Body of pancreas (tissue), 4 donors: ENCODE results near the gene CDC42SE2. TPM values are rescaled to one million over a fixed set of nuclear protein-coding genes. Genes with fewer than 3 reads are reported as not detected.
"Not testable (repeated sequence)": the region's sequence is repeated elsewhere in the genome, so short reads cannot be mapped to it uniquely, and the experiment has no call there.

Source experiments
- ATAC-seq: fragments of 150-250 bp; one replicate; pipeline ENCODE4 v1.9.1; 2016
- DNase-seq, 4 donors: peaks; one replicate each; pipeline ENCODE4 v3.0.0-alpha.2; 2019
- H3K27ac ChIP-seq, 4 donors: fragments of 200-600 bp; sonication (generic); 1 replicate in 3 of 4; 2 replicates in 1 of 4; pipeline versions ENCODE4 v1.5.1 to v1.6.1; 2016 to 2019; ENCODE audit warnings: mild to moderate bottlenecking in 1 of 4, mixed read lengths in 1 of 4, moderate library complexity in 1 of 4
- H3K27me3 ChIP-seq, 2 donors: fragments of 200-600 bp; sonication (generic); one replicate each; pipeline ENCODE4 v1.6.0; 2016; ENCODE audit warnings: mild to moderate bottlenecking in 1 of 2
- H3K36me3 ChIP-seq, 2 donors: fragments of 200-600 bp; sonication (generic); replicated peaks in 1 of 2; 2 replicates each; pipeline ENCODE4 v1.5.1; 2016; ENCODE audit warnings: low read depth in 2 of 2; ENCODE audit not compliant: insufficient read depth in 1 of 2
- H3K4me1 ChIP-seq: fragments of 200-600 bp; sonication (generic); one replicate; pipeline ENCODE4 v1.6.0; 2016
- H3K4me3 ChIP-seq, 2 donors: fragments of 200-600 bp; sonication (generic); 1 replicate in 1 of 2; 2 replicates in 1 of 2; pipeline ENCODE4 v1.5.1; 2016 to 2019
- H3K9me3 ChIP-seq, 3 donors: fragments of 200-600 bp; sonication (generic); 1 replicate in 2 of 3; 2 replicates in 1 of 3; pipeline ENCODE4 v1.5.1; 2016
- CTCF ChIP-seq, 7 experiments: fragments of 450-650 bp in 4 of 7; fragments of 200-600 bp in 3 of 7; sonication (generic) in 3 of 7; IDR thresholded peaks; one replicate each; pipeline ENCODE4 v1.5.1; 2016 to 2019; ENCODE audit warnings: antibody characterized with exemption in 7 of 7
- POLR2A ChIP-seq, 3 donors: fragments of 450-650 bp; IDR thresholded peaks; one replicate each; pipeline ENCODE4 v1.6.1; 2016; ENCODE audit warnings: antibody characterized with exemption in 3 of 3, mild to moderate bottlenecking in 2 of 3
- WGBS, 2 donors: methylation state at CpG; one replicate each; pipeline ENCODE4 v1.1.5; 2017; 5-methylcytosine and 5-hydroxymethylcytosine counted together
- intact Hi-C: fragments of 100-400 bp; cut with DNase I; formaldehyde crosslinking; loops from one replicate; pipeline ENCODE4 v1.15.1; 2023
- total RNA-seq, 2 donors: library from RNA; depleted of rRNA; stranded (reverse); fragments of >200 nt; gene quantifications; one replicate each; pipeline ENCODE4 v1.1.0, GENCODE V29; 2016

Gene CDC42SE2
- total RNA-seq, 2 donors from 2014 or later: 23.4 to 33.5 TPM

- no peak for TF ChIP-seq POLR2A (IDR thresholded peaks at IDR 0.05)
- TF ChIP-seq CTCF (IDR thresholded peaks at IDR 0.05): no peak
- intact Hi-C loops: no loop called here
These were observed 17.9 kb upstream of the CDC42SE2 start for GRCh38 chr5:131245948-131246347.

GRCh38 chr5:131246504-131246903 lies 17.3 kb upstream of the CDC42SE2 start:
- TF ChIP-seq POLR2A (IDR thresholded peaks at IDR 0.05): no peak
- no peak for TF ChIP-seq CTCF (IDR thresholded peaks at IDR 0.05)
- intact Hi-C loops: no loop called here
- H3K4me1 ChIP-seq: no peaks in the 10 kb centered on the region
- H3K9me3 ChIP-seq: no peaks in the 10 kb centered on the region
- ATAC-seq (no peak), DNase-seq (no peak)
- H3K27ac ChIP-seq: no peak overlapping the region
- 84 to 86% methylated on average over 4 of the region's 4 CpGs for WGBS, 2 donors
- H3K36me3 ChIP-seq: no peaks in the 10 kb centered on the region
- H3K27me3 ChIP-seq: no peaks in the 10 kb centered on the region
- no peak overlapping the region for H3K4me3 ChIP-seq

More at GRCh38 chr5:131245948-131246347, 17.9 kb upstream of the CDC42SE2 start:
- no peak for DNase-seq
- H3K9me3 ChIP-seq: no peaks in the 10 kb centered on the region
- H3K36me3 ChIP-seq: no peaks in the 10 kb centered on the region
- H3K27me3 ChIP-seq: no peaks in the 10 kb centered on the region
- no peak for ATAC-seq
- no peaks in the 10 kb centered on the region for H3K4me1 ChIP-seq
- WGBS, 2 donors: 93 to 96% methylated on average over 2 of the region's 2 CpGs
- H3K4me3 ChIP-seq: no peak overlapping the region
- no peak overlapping the region for H3K27ac ChIP-seq

- no peak for DNase-seq
- Histone ChIP-seq H3K4me3 (no peak overlapping the region), H3K4me1 (no peaks in the 10 kb centered on the region), H3K27ac (no peak overlapping the region), H3K36me3 (no peaks in the 10 kb centered on the region), H3K9me3 (no peaks in the 10 kb centered on the region), H3K27me3 (no peaks in the 10 kb centered on the region)
- ATAC-seq: no peak
- intact Hi-C loops: loop anchor here (10.0 kb wide), 1 partner anchor 76 kb away; the partner anchor contains the start of gene LYRM7
- TF ChIP-seq POLR2A (IDR thresholded peaks at IDR 0.05): no peak
- WGBS, 2 donors: 84 to 86% methylated on average over 3 of the region's 3 CpGs
These were observed 12.9 kb upstream of the CDC42SE2 start for GRCh38 chr5:131250751-131251475.

GRCh38 chr5:131252824-131253171 lies 11.1 kb upstream of the CDC42SE2 start:
- TF ChIP-seq POLR2A (IDR thresholded peaks at IDR 0.05): no peak
- no peak for TF ChIP-seq CTCF (IDR thresholded peaks at IDR 0.05)
- no peaks in the 10 kb centered on the region for H3K36me3 ChIP-seq
- DNase-seq: peak in 2 of 4 donors; percentile 33 to 72
- peak overlapping the region in 1 of 4 donors; percentile 45 for H3K27ac ChIP-seq
- no peak overlapping the region for H3K4me3 ChIP-seq
- no peaks in the 10 kb centered on the region for H3K9me3 ChIP-seq
- intact Hi-C loops: loop anchor here (10.0 kb wide), 1 partner anchor 78 kb away; the partner anchor contains the start of gene LYRM7
- no peaks in the 10 kb centered on the region for H3K4me1 ChIP-seq
- ATAC-seq: no peak
- H3K27me3 ChIP-seq: no peaks in the 10 kb centered on the region
- 56 to 67% methylated on average over 6 of the region's 6 CpGs for WGBS, 2 donors

GRCh38 chr5:131254025-131254424 lies 9.8 kb upstream of the CDC42SE2 start:
- intact Hi-C loops: loop anchor here (10.0 kb wide), 1 partner anchor 79 kb away; the partner anchor contains the start of gene LYRM7
- not testable (repeated sequence) for H3K27ac ChIP-seq, H3K4me1 ChIP-seq, H3K36me3 ChIP-seq, H3K9me3 ChIP-seq, H3K4me3 ChIP-seq, ATAC-seq, DNase-seq, H3K27me3 ChIP-seq
- 82 to 89% methylated on average over 10 of the region's 10 CpGs for WGBS, 2 donors

GRCh38 chr5:131254741-131255140 lies 9.1 kb upstream of the CDC42SE2 start:
- TF ChIP-seq POLR2A (IDR thresholded peaks at IDR 0.05): no peak
- TF ChIP-seq CTCF (IDR thresholded peaks at IDR 0.05): no peak
- no peak overlapping the region for H3K4me3 ChIP-seq
- intact Hi-C loops: loop anchor here (10.0 kb wide), 1 partner anchor 80 kb away; the partner anchor contains the start of gene LYRM7
- ATAC-seq (no peak), DNase-seq (no peak)
- H3K27me3 ChIP-seq: no peaks in the 10 kb centered on the region
- 83 to 84% methylated on average over 2 of the region's 2 CpGs for WGBS, 2 donors
- no peaks in the 10 kb centered on the region for H3K4me1 ChIP-seq
- no peaks in the 10 kb centered on the region for H3K9me3 ChIP-seq
- no peaks in the 10 kb centered on the region for H3K36me3 ChIP-seq
- no peak overlapping the region for H3K27ac ChIP-seq
